Loucy (cell line): Measurements from ENCODE around the gene TRIP4.

Experiments used
- H2AFZ ChIP-seq: fragments of 200-600 bp; sonication (generic); 2 replicates; pipeline ENCODE4 v1.6.0; 2016; ENCODE audit warnings: antibody characterized with exemption, mild to moderate bottlenecking, low read length, moderate library complexity
- H3F3A ChIP-seq: fragments of 200-600 bp; 2 replicates; pipeline ENCODE4 v1.6.0; 2016; ENCODE audit warnings: antibody characterized with exemption, low read depth, mild to moderate bottlenecking
- H3K27me3 ChIP-seq: fragments of 200-600 bp; sonication (generic); 2 replicates; pipeline ENCODE4 v1.6.1; 2014; ENCODE audit warnings: low read length, mild to moderate bottlenecking; ENCODE audit not compliant: insufficient read depth, poor library complexity, severe bottlenecking
- H3K36me3 ChIP-seq: fragments of 200-600 bp; sonication (generic); 2 replicates; pipeline ENCODE4 v1.6.1; 2016; ENCODE audit warnings: low read length; ENCODE audit not compliant: insufficient read depth
- H3K4me1 ChIP-seq: fragments of 200-600 bp; sonication (generic); 2 replicates; pipeline ENCODE4 v1.5.1; 2014; ENCODE audit warnings: low read length, mild to moderate bottlenecking; ENCODE audit not compliant: insufficient read depth, poor library complexity, severe bottlenecking
- H3K4me2 ChIP-seq: fragments of 200-600 bp; sonication (generic); 2 replicates; pipeline ENCODE4 v1.6.0; 2014; ENCODE audit warnings: antibody characterized with exemption, low read length, low read depth, mild to moderate bottlenecking; ENCODE audit not compliant: poor library complexity, severe bottlenecking
- H3K4me3 ChIP-seq: fragments of 200-600 bp; sonication (generic); 2 replicates; pipeline ENCODE4 v1.5.1; 2014; ENCODE audit warnings: low read length, mild to moderate bottlenecking, mixed read lengths; ENCODE audit not compliant: poor library complexity, severe bottlenecking
- H3K79me2 ChIP-seq: fragments of 200-600 bp; sonication (generic); 2 replicates; pipeline ENCODE4 v1.6.1; 2014; ENCODE audit warnings: low read length; ENCODE audit not compliant: insufficient read depth
- H3K9ac ChIP-seq: fragments of 200-600 bp; sonication (generic); 2 replicates; pipeline ENCODE4 v1.6.0; 2014; ENCODE audit warnings: mild to moderate bottlenecking, low read depth, low read length, moderate library complexity; ENCODE audit not compliant: poor library complexity, severe bottlenecking
- H3K9me2 ChIP-seq: fragments of 200-600 bp; sonication (generic); replicated peaks from 2 replicates; pipeline ENCODE4 v1.6.1; 2016; ENCODE audit warnings: low read depth, low read length, mixed read lengths
- H3K9me3 ChIP-seq: fragments of 200-600 bp; sonication (generic); 2 replicates; pipeline ENCODE4 v1.6.1; 2014; ENCODE audit warnings: mild to moderate bottlenecking, antibody characterized with exemption, low read length, low read depth; ENCODE audit not compliant: insufficient read depth
- H4K20me1 ChIP-seq: fragments of 200-600 bp; sonication (generic); 2 replicates; pipeline ENCODE4 v1.6.0; 2014; ENCODE audit warnings: antibody characterized with exemption, low read length, mild to moderate bottlenecking; ENCODE audit not compliant: insufficient read depth, poor library complexity, severe bottlenecking
- CTCF ChIP-seq: fragments of 200-600 bp; sonication (generic); conservative IDR thresholded peaks from 2 replicates; pipeline ENCODE4 v1.5.1; 2014; ENCODE audit warnings: mild to moderate bottlenecking, antibody characterized with exemption, low read length
- EZH2phosphoT487 ChIP-seq: fragments of 200-600 bp; IDR thresholded peaks from 2 replicates; pipeline ENCODE4 v1.6.1; 2018; ENCODE audit warnings: antibody characterized with exemption, mild to moderate bottlenecking, moderate library complexity, borderline replicate concordance

TRIP4 gene

GRCh38 chr15:64355348-64355943 lies 32.2 kb upstream of the TRIP4 start:
- Histone ChIP-seq H3K4me3 (peak overlapping the region; percentile 85), H3K9me2 (no peaks in the 10 kb centered on the region), H3K36me3 (no peaks in the 10 kb centered on the region), H3K27me3 (no peaks in the 10 kb centered on the region), H3K9me3 (no peaks in the 10 kb centered on the region), H2AFZ (peak overlapping the region; percentile 48; the same call in 1 of the 2 replicates), H3K4me2 (peak overlapping the region; percentile 81), H3K4me1 (peaks cover 29% of the 10 kb centered on the region), H3K9ac (peak overlapping the region; percentile 84), H4K20me1 (peaks cover 22% of the 10 kb centered on the region), H3K79me2 (peaks cover 53% of the 10 kb centered on the region), H3F3A (peaks cover 4% of the 10 kb centered on the region; the same call in 1 of the 2 replicates)
- TF ChIP-seq CTCF (no peak), EZH2phosphoT487 (no peak)

- Histone ChIP-seq H3K79me2 (peaks cover 46% of the 10 kb centered on the region), H3K36me3 (0 out of 2 replicates have a peak, but pooled peaks cover 3% of the 10 kb centered on the region), H3K4me3 (peak within 1 kb of the TSS; percentile 85), H3K9me3 (no peaks in the 10 kb centered on the region), H2AFZ (peak within 1 kb of the TSS; percentile 48; the same call in 1 of the 2 replicates), H3K9me2 (no peaks in the 10 kb centered on the region), H4K20me1 (peaks cover 15% of the 10 kb centered on the region), H3K9ac (peak within 1 kb of the TSS; percentile 84), H3F3A (peaks cover 4% of the 10 kb centered on the region; the same call in 1 of the 2 replicates), H3K4me2 (peak within 1 kb of the TSS; percentile 81), H3K27me3 (no peaks in the 10 kb centered on the region), H3K4me1 (peaks cover 24% of the 10 kb centered on the region)
- TF ChIP-seq EZH2phosphoT487, result no peak
- peak; percentile 60 for TF ChIP-seq CTCF
These were observed 31.5 kb upstream of the TRIP4 start, which contains the start of gene CSNK1G1 for GRCh38 chr15:64355944-64356709. CSNK1G1 (minus strand) TSS chr15:64356173; CDS start chr15:64300499, 55,674 bp downstream.

- H4K20me1 ChIP-seq, result peaks cover 14% of the 10 kb centered on the region
- TF ChIP-seq EZH2phosphoT487, result no peak
- no peak for TF ChIP-seq CTCF
- H3F3A ChIP-seq, result peaks cover 4% of the 10 kb centered on the region; the same call in 1 of the 2 replicates
- peak overlapping the region; percentile 81 for H3K4me2 ChIP-seq
- no peaks in the 10 kb centered on the region for H3K27me3 ChIP-seq
- H3K9ac ChIP-seq, result no peak overlapping the region
- no peaks in the 10 kb centered on the region for H3K9me3 ChIP-seq
- H3K36me3 ChIP-seq, result peaks cover 8% of the 10 kb centered on the region; the same call in 1 of the 2 replicates
- peak overlapping the region; percentile 85 for H3K4me3 ChIP-seq
- no peak overlapping the region for H2AFZ ChIP-seq
- H3K79me2 ChIP-seq, result peaks cover 40% of the 10 kb centered on the region
- peaks cover 24% of the 10 kb centered on the region for H3K4me1 ChIP-seq
- H3K9me2 ChIP-seq, result no peaks in the 10 kb centered on the region
These were observed 31.0 kb upstream of the TRIP4 start for GRCh38 chr15:64356710-64357040.
